Loucy (cell line): ENCODE data around the gene AGAP6.
A peak's percentile ranks its signal among the peaks of the same experiment; 100 is the strongest.
"Not testable (repeated sequence)": the region's sequence is repeated elsewhere in the genome, so short reads cannot be mapped to it uniquely, and the experiment has no call there.

Experiments
- H2AFZ ChIP-seq: fragments of 200-600 bp; sonication (generic); 2 replicates; pipeline ENCODE4 v1.6.0; 2016; ENCODE audit warnings: antibody characterized with exemption, mild to moderate bottlenecking, low read length, moderate library complexity
- H3F3A ChIP-seq: fragments of 200-600 bp; 2 replicates; pipeline ENCODE4 v1.6.0; 2016; ENCODE audit warnings: antibody characterized with exemption, low read depth, mild to moderate bottlenecking
- H3K27me3 ChIP-seq: fragments of 200-600 bp; sonication (generic); 2 replicates; pipeline ENCODE4 v1.6.1; 2014; ENCODE audit warnings: low read length, mild to moderate bottlenecking; ENCODE audit not compliant: insufficient read depth, poor library complexity, severe bottlenecking
- H3K36me3 ChIP-seq: fragments of 200-600 bp; sonication (generic); 2 replicates; pipeline ENCODE4 v1.6.1; 2016; ENCODE audit warnings: low read length; ENCODE audit not compliant: insufficient read depth
- H3K4me1 ChIP-seq: fragments of 200-600 bp; sonication (generic); 2 replicates; pipeline ENCODE4 v1.5.1; 2014; ENCODE audit warnings: low read length, mild to moderate bottlenecking; ENCODE audit not compliant: insufficient read depth, poor library complexity, severe bottlenecking
- H3K4me2 ChIP-seq: fragments of 200-600 bp; sonication (generic); 2 replicates; pipeline ENCODE4 v1.6.0; 2014; ENCODE audit warnings: antibody characterized with exemption, low read length, low read depth, mild to moderate bottlenecking; ENCODE audit not compliant: poor library complexity, severe bottlenecking
- H3K4me3 ChIP-seq: fragments of 200-600 bp; sonication (generic); 2 replicates; pipeline ENCODE4 v1.5.1; 2014; ENCODE audit warnings: low read length, mild to moderate bottlenecking, mixed read lengths; ENCODE audit not compliant: poor library complexity, severe bottlenecking
- H3K79me2 ChIP-seq: fragments of 200-600 bp; sonication (generic); 2 replicates; pipeline ENCODE4 v1.6.1; 2014; ENCODE audit warnings: low read length; ENCODE audit not compliant: insufficient read depth
- H3K9ac ChIP-seq: fragments of 200-600 bp; sonication (generic); 2 replicates; pipeline ENCODE4 v1.6.0; 2014; ENCODE audit warnings: mild to moderate bottlenecking, low read depth, low read length, moderate library complexity; ENCODE audit not compliant: poor library complexity, severe bottlenecking
- H3K9me2 ChIP-seq: fragments of 200-600 bp; sonication (generic); replicated peaks from 2 replicates; pipeline ENCODE4 v1.6.1; 2016; ENCODE audit warnings: low read depth, low read length, mixed read lengths
- H3K9me3 ChIP-seq: fragments of 200-600 bp; sonication (generic); 2 replicates; pipeline ENCODE4 v1.6.1; 2014; ENCODE audit warnings: mild to moderate bottlenecking, antibody characterized with exemption, low read length, low read depth; ENCODE audit not compliant: insufficient read depth
- H4K20me1 ChIP-seq: fragments of 200-600 bp; sonication (generic); 2 replicates; pipeline ENCODE4 v1.6.0; 2014; ENCODE audit warnings: antibody characterized with exemption, low read length, mild to moderate bottlenecking; ENCODE audit not compliant: insufficient read depth, poor library complexity, severe bottlenecking
- CTCF ChIP-seq: fragments of 200-600 bp; sonication (generic); conservative IDR thresholded peaks from 2 replicates; pipeline ENCODE4 v1.5.1; 2014; ENCODE audit warnings: mild to moderate bottlenecking, antibody characterized with exemption, low read length

The AGAP6 gene

GRCh38 chr10:49988376-49988775, at the start of gene AGAP6:
AGAP6 (plus strand) TSS chr10:49988406; CDS start chr10:49988716, 310 bp downstream.
- not testable (repeated sequence) for H3K9me2 ChIP-seq, H3K4me3 ChIP-seq, H3F3A ChIP-seq, H3K9me3 ChIP-seq, H3K79me2 ChIP-seq, H3K4me1 ChIP-seq, H3K4me2 ChIP-seq, H3K36me3 ChIP-seq, H4K20me1 ChIP-seq, H2AFZ ChIP-seq, H3K9ac ChIP-seq, H3K27me3 ChIP-seq

- H2AFZ ChIP-seq, result peak within 1 kb of the TSS; percentile 83
- H3K9me3 ChIP-seq, H3K9me2 ChIP-seq, H3K27me3 ChIP-seq, H3F3A ChIP-seq, H3K36me3 ChIP-seq, H4K20me1 ChIP-seq, H3K4me1 ChIP-seq: not testable (repeated sequence)
- TF ChIP-seq CTCF, result 0 out of 2 replicates have a peak, but pooled peaks have one; percentile 13
- H3K4me3 ChIP-seq, result peak within 1 kb of the TSS; percentile 96
- H3K9ac ChIP-seq, result peak within 1 kb of the TSS; percentile 92
- H3K4me2 ChIP-seq, result peak within 1 kb of the TSS; percentile 98
- H3K79me2 ChIP-seq, result peaks cover 52% of the 10 kb centered on the region
Measured at GRCh38 chr10:49941447-49942338, 46.5 kb upstream of the AGAP6 start, which contains the start of the genes PARG and TIMM23B. PARG (minus strand) TSS chr10:49942027; CDS start chr10:49941725, 302 bp downstream. TIMM23B (plus strand) TSS chr10:49942053; CDS start chr10:49942195, 142 bp downstream.

GRCh38 chr10:49942339-49942705, 45.9 kb upstream of the AGAP6 start:
- H3K79me2 ChIP-seq, result peaks cover 55% of the 10 kb centered on the region
- not testable (repeated sequence) for H3K36me3 ChIP-seq

GRCh38 chr10:49943607-49944006, 44.6 kb upstream of the AGAP6 start:
- H3K4me3 ChIP-seq, result peak overlapping the region; percentile 96

More at GRCh38 chr10:49942339-49942705, 45.9 kb upstream of the AGAP6 start:
- not testable (repeated sequence) for H4K20me1 ChIP-seq, H3K9me3 ChIP-seq, H3K4me1 ChIP-seq, H3K27me3 ChIP-seq, H3F3A ChIP-seq, H3K9me2 ChIP-seq
- peak overlapping the region; percentile 92 for H3K9ac ChIP-seq
- peak overlapping the region; percentile 96 for H3K4me3 ChIP-seq
- H2AFZ ChIP-seq, result peak overlapping the region; percentile 83
- peak overlapping the region; percentile 98 for H3K4me2 ChIP-seq

GRCh38 chr10:49948142-49948541, 40.1 kb upstream of the AGAP6 start:
- H3K27me3 ChIP-seq, H3F3A ChIP-seq, H3K36me3 ChIP-seq, H3K4me1 ChIP-seq, H4K20me1 ChIP-seq, H3K9ac ChIP-seq, H3K4me2 ChIP-seq, H2AFZ ChIP-seq, H3K4me3 ChIP-seq, H3K9me3 ChIP-seq, H3K9me2 ChIP-seq: not testable (repeated sequence)
- H3K79me2 ChIP-seq, result peaks cover 23% of the 10 kb centered on the region

More at GRCh38 chr10:49943607-49944006, 44.6 kb upstream of the AGAP6 start:
- H3F3A ChIP-seq, H3K4me1 ChIP-seq, H2AFZ ChIP-seq, H4K20me1 ChIP-seq, H3K9me2 ChIP-seq, H3K27me3 ChIP-seq, H3K9me3 ChIP-seq, H3K36me3 ChIP-seq: not testable (repeated sequence)
- peaks cover 49% of the 10 kb centered on the region for H3K79me2 ChIP-seq
- peak overlapping the region; percentile 92 for H3K9ac ChIP-seq
- H3K4me2 ChIP-seq, result peak overlapping the region; percentile 98

GRCh38 chr10:49948737-49949136, 39.5 kb upstream of the AGAP6 start:
- H3F3A ChIP-seq, H3K36me3 ChIP-seq, H3K4me3 ChIP-seq, H4K20me1 ChIP-seq, H3K9ac ChIP-seq, H3K4me2 ChIP-seq, H3K9me3 ChIP-seq, H2AFZ ChIP-seq, H3K9me2 ChIP-seq, H3K27me3 ChIP-seq, H3K4me1 ChIP-seq: not testable (repeated sequence)
- peaks cover 17% of the 10 kb centered on the region for H3K79me2 ChIP-seq
